Gastrocnemius medialis (tissue), 4 donors: Measurements from ENCODE around the gene NOD2. TPM values are rescaled to one million over a fixed set of nuclear protein-coding genes. Genes with fewer than 3 reads are reported as not detected.

Source experiments
- ATAC-seq, 2 donors: fragments of 150-250 bp; one replicate each; pipeline ENCODE4 v1.9.1; 2016
- DNase-seq, 2 donors: peaks; one replicate each; pipeline ENCODE4 v3.0.0-alpha.2; 2019
- H3K27ac ChIP-seq, 4 donors: fragments of 200-600 bp; sonication (generic); 1 replicate in 1 of 4; 2 replicates in 3 of 4; pipeline ENCODE4 v1.5.1; 2016 to 2018; ENCODE audit warnings: mild to moderate bottlenecking in 2 of 4, moderate library complexity in 1 of 4
- H3K27me3 ChIP-seq, 3 donors: fragments of 200-600 bp; sonication (generic) in 2 of 3; 1 replicate in 1 of 3; 2 replicates in 2 of 3; pipeline versions ENCODE4 v1.5.1 to v1.6.0; 2016 to 2019; ENCODE audit warnings: mild to moderate bottlenecking in 1 of 3, moderate library complexity in 1 of 3
- H3K36me3 ChIP-seq, 2 donors: fragments of 200-600 bp; sonication (generic) in 1 of 2; one replicate each; pipeline ENCODE4 v1.5.1; 2017 to 2018
- H3K4me1 ChIP-seq, 2 donors: fragments of 200-600 bp; sonication (generic) in 1 of 2; one replicate each; pipeline ENCODE4 v1.5.1; 2016 to 2017; ENCODE audit warnings: mild to moderate bottlenecking in 2 of 2
- H3K4me3 ChIP-seq, 4 donors: fragments of 200-600 bp; sonication (generic) in 3 of 4; 1 replicate in 1 of 4; 2 replicates in 3 of 4; pipeline ENCODE4 v1.5.1; 2016 to 2019; ENCODE audit warnings: mild to moderate bottlenecking in 2 of 4
- H3K9me3 ChIP-seq, 3 donors: fragments of 200-600 bp; sonication (generic) in 2 of 3; 1 replicate in 1 of 3; 2 replicates in 2 of 3; pipeline ENCODE4 v1.5.1; 2016 to 2019
- CTCF ChIP-seq, 5 experiments: fragments of 450-650 bp in 3 of 5; fragments of 200-600 bp in 2 of 5; sonication (generic) in 2 of 5; IDR thresholded peaks in 4 of 5; conservative IDR thresholded peaks in 1 of 5; 1 replicate in 4 of 5; 2 replicates in 1 of 5; pipeline ENCODE4 v1.5.1; 2016 to 2019; ENCODE audit warnings: antibody characterized with exemption in 5 of 5, mild to moderate bottlenecking in 3 of 5, moderate library complexity in 3 of 5
- POLR2A ChIP-seq, 2 donors: fragments of 450-650 bp; IDR thresholded peaks; one replicate each; pipeline ENCODE4 v1.6.1; 2017; ENCODE audit warnings: antibody characterized with exemption in 2 of 2, mild to moderate bottlenecking in 2 of 2, moderate library complexity in 2 of 2
- in situ Hi-C, 4 donors: fragments of 200-750 bp; cut with MboI; loops; one replicate each; pipeline versions ENCODE4 v1.15.0 to v1.8.0; 2017; ENCODE audit warnings: low sequenced_read_pairs in 4 of 4
- intact Hi-C: fragments of 100-400 bp; cut with DNase I; formaldehyde crosslinking; loops from one replicate; pipeline ENCODE4 v1.15.1; 2023; ENCODE audit warnings: low total_unique reads
- total RNA-seq, 4 donors: library from RNA; depleted of rRNA; stranded (reverse); fragments of >200 nt; gene quantifications; one replicate each; pipeline versions ENCODE4 v1.1.0 to v1.2.3, GENCODE V29; 2016

NOD2 gene
- total RNA-seq, 4 donors from 2014 or later = 0.27 to 2.1 (median 1.7) TPM

- ATAC-seq = no peak
- H3K27ac ChIP-seq = no peak overlapping the region
- in situ Hi-C loops (loop anchor here (10.0 to 25.0 kb wide), 7 partner anchors 141 to 639 kb away; partner anchors contain the start of genes BRD7 (in 1 of the 4) and CNEP1R1 (in 1 of the 4)), intact Hi-C loops (loop anchor here (2.0 kb wide), 1 partner anchor 639 kb away; the partner anchor contains the start of gene CNEP1R1)
- no peaks in the 10 kb centered on the region for H3K9me3 ChIP-seq
- TF ChIP-seq POLR2A (IDR thresholded peaks at IDR 0.05) (no peak), CTCF (IDR thresholded peaks at IDR 0.05 in 4 of 5, conservative IDR thresholded peaks at IDR 0.05 in 1 of 5) (no peak)
- H3K4me1 ChIP-seq = peaks cover 10 to 21% of the 10 kb centered on the region in 2 donors
- H3K36me3 ChIP-seq = no peaks in the 10 kb centered on the region
- no peaks in the 10 kb centered on the region for H3K27me3 ChIP-seq
- H3K4me3 ChIP-seq = no peak overlapping the region
- DNase-seq = no peak
Observed at GRCh38 chr16:50664270-50664669, 29.1 kb upstream of the NOD2 start.

GRCh38 chr16:50665128-50665878, 28.1 kb upstream of the NOD2 start:
- Histone ChIP-seq H3K27me3 (no peaks in the 10 kb centered on the region), H3K36me3 (no peaks in the 10 kb centered on the region), H3K9me3 (no peaks in the 10 kb centered on the region), H3K4me1 (peaks cover 16 to 21% of the 10 kb centered on the region in 2 donors), H3K27ac (peak overlapping the region in 3 of 4 donors; percentile 40 to 64 (median 55)), H3K4me3 (peak overlapping the region; percentile 55 to 63 (median 56))
- no peak for TF ChIP-seq POLR2A (IDR thresholded peaks at IDR 0.05)
- peak; percentile 70 to 95 (median 81) for TF ChIP-seq CTCF (IDR thresholded peaks at IDR 0.05 in 4 of 5, conservative IDR thresholded peaks at IDR 0.05 in 1 of 5)
- DNase-seq (peak; percentile 47 to 55), ATAC-seq (peak; percentile 64 to 75)
- intact Hi-C loops = loop anchor here (1.0 to 5.0 kb wide), 5 partner anchors 73 to 641 kb away; partner anchors contain the start of genes CNEP1R1 and NKD1
- in situ Hi-C loops = loop anchor here (5.0 to 25.0 kb wide), 8 partner anchors 139 to 641 kb away; partner anchors contain the start of genes BRD7 (in 2 of the 4) and CNEP1R1 (in 1 of the 4)

GRCh38 chr16:50666658-50667496, 26.5 kb upstream of the NOD2 start:
- ATAC-seq = no peak
- peak overlapping the region in 3 of 4 donors; percentile 73 to 82 (median 75) for H3K27ac ChIP-seq
- H3K27me3 ChIP-seq = no peaks in the 10 kb centered on the region
- no peak for TF ChIP-seq POLR2A (IDR thresholded peaks at IDR 0.05)
- no peak for TF ChIP-seq CTCF (IDR thresholded peaks at IDR 0.05 in 4 of 5, conservative IDR thresholded peaks at IDR 0.05 in 1 of 5)
- DNase-seq = no peak
- peaks cover 0 to 4% (median 0%) of the 10 kb centered on the region in 3 donors for H3K9me3 ChIP-seq
- in situ Hi-C loops = loop anchor here (5.0 to 25.0 kb wide), 8 partner anchors 138 to 642 kb away; partner anchors contain the start of genes BRD7 (in 2 of the 4) and CNEP1R1 (in 1 of the 4)
- H3K36me3 ChIP-seq = no peaks in the 10 kb centered on the region
- intact Hi-C loops = loop anchor here (2.0 to 5.0 kb wide), 3 partner anchors 75 to 295 kb away; no protein-coding TSS in a partner anchor
- H3K4me1 ChIP-seq = peaks cover 16 to 21% of the 10 kb centered on the region in 2 donors
- no peak overlapping the region for H3K4me3 ChIP-seq
